HepG2 (cell line): Measurements from ENCODE around the gene RAB6A. TPM values are rescaled to one million over a fixed set of nuclear protein-coding genes. Genes with fewer than 3 reads are reported as not detected.

ENCODE experiments used
- ATF7-NPFF ChIP-seq: sonication (generic); formaldehyde crosslinking; IDR thresholded peaks from 2 replicates; pipeline ENCODE4 v1.8.1; 2023; ENCODE audit warnings: mild to moderate bottlenecking, low read depth, missing genetic modification reagents, moderate library complexity
- CREB3 ChIP-seq: sonication (generic); formaldehyde crosslinking; IDR thresholded peaks from 2 replicates; pipeline ENCODE4 v1.5.0; 2020; ENCODE audit warnings: missing genetic modification reagents
- ELF1 ChIP-seq: sonication (generic); formaldehyde crosslinking; IDR thresholded peaks from 2 replicates; pipeline ENCODE4 v1.4.0; 2020; ENCODE audit warnings: missing genetic modification reagents
- GTF3A ChIP-seq: sonication (generic); formaldehyde crosslinking; conservative IDR thresholded peaks from 2 replicates; pipeline ENCODE4 v1.4.0; 2020; ENCODE audit warnings: mild to moderate bottlenecking, missing genetic modification reagents
- HNRNPL ChIP-seq: fragments of 200-400 bp; formaldehyde crosslinking; IDR thresholded peaks from 2 replicates; pipeline ENCODE4 v1.6.1; 2017; ENCODE audit warnings: mild to moderate bottlenecking, low read depth, low read length
- IKZF4 ChIP-seq: sonication (generic); formaldehyde crosslinking; IDR thresholded peaks from 2 replicates; pipeline ENCODE4 v1.5.1; 2020; ENCODE audit warnings: borderline replicate concordance, mild to moderate bottlenecking, low read depth, missing genetic modification reagents; ENCODE audit errors: not compliant biosample characterization
- NFRKB ChIP-seq: fragments of 450-650 bp; IDR thresholded peaks from 2 replicates; pipeline ENCODE4 v1.6.1; 2017
- NFYB ChIP-seq: sonication (generic); formaldehyde crosslinking; IDR thresholded peaks from 2 replicates; pipeline ENCODE4 v1.4.0; 2020; ENCODE audit warnings: missing genetic modification reagents
- PRMT3 ChIP-seq: sonication (generic); formaldehyde crosslinking; IDR thresholded peaks from 2 replicates; pipeline ENCODE4 v1.8.1; 2022; ENCODE audit warnings: low read depth, mild to moderate bottlenecking, moderate library complexity, missing genetic modification reagents, borderline replicate concordance
- RFX1 ChIP-seq: fragments of 450-650 bp; IDR thresholded peaks from 2 replicates; pipeline ENCODE4 v1.6.1; 2017
- SIX1 ChIP-seq: sonication (generic); formaldehyde crosslinking; IDR thresholded peaks from 2 replicates; pipeline ENCODE4 v1.4.0; 2020; ENCODE audit warnings: missing genetic modification reagents, borderline replicate concordance
- SMARCC2 ChIP-seq: fragments of 450-650 bp; IDR thresholded peaks from 2 replicates; pipeline ENCODE4 v1.6.1; 2017; ENCODE audit warnings: antibody characterized with exemption, mild to moderate bottlenecking
- SYNCRIP ChIP-seq: fragments of 200-400 bp; formaldehyde crosslinking; IDR thresholded peaks from 2 replicates; pipeline ENCODE4 v1.6.1; 2018; ENCODE audit warnings: mild to moderate bottlenecking, low read depth, low read length; ENCODE audit not compliant: insufficient read depth
- ZBTB20 ChIP-seq: sonication (generic); formaldehyde crosslinking; IDR thresholded peaks from 2 replicates; pipeline ENCODE4 v1.8.1; 2023; ENCODE audit warnings: missing genetic modification reagents, low read depth, mild to moderate bottlenecking, borderline replicate concordance
- ZC3H4 ChIP-seq: sonication (generic); formaldehyde crosslinking; IDR thresholded peaks from 2 replicates; pipeline ENCODE4 v1.4.0; 2020; ENCODE audit warnings: missing genetic modification reagents, borderline replicate concordance
- ZFP36L1 ChIP-seq: sonication (generic); formaldehyde crosslinking; IDR thresholded peaks from 2 replicates; pipeline ENCODE4 v1.8.0; 2022; ENCODE audit warnings: mild to moderate bottlenecking, missing genetic modification reagents, moderate library complexity
- ZFY ChIP-seq: sonication (generic); formaldehyde crosslinking; IDR thresholded peaks from 2 replicates; pipeline ENCODE4 v1.4.0; 2020; ENCODE audit warnings: missing genetic modification reagents
- ZMAT3 ChIP-seq: sonication (generic); formaldehyde crosslinking; conservative IDR thresholded peaks from 2 replicates; pipeline ENCODE4 v1.7.0; 2021; ENCODE audit warnings: missing genetic modification reagents
- ZMYM4 ChIP-seq: sonication (generic); formaldehyde crosslinking; IDR thresholded peaks from 2 replicates; pipeline ENCODE4 v1.8.1; 2023; ENCODE audit warnings: mild to moderate bottlenecking, missing genetic modification reagents
- ZNF142 ChIP-seq: sonication (generic); formaldehyde crosslinking; IDR thresholded peaks from 2 replicates; pipeline ENCODE4 v1.4.0; 2020; ENCODE audit warnings: missing genetic modification reagents
- ZNF34 ChIP-seq: sonication (generic); formaldehyde crosslinking; IDR thresholded peaks from 2 replicates; pipeline ENCODE4 v1.4.0; 2020; ENCODE audit warnings: mild to moderate bottlenecking, missing genetic modification reagents, borderline replicate concordance
- ZNF496 ChIP-seq: sonication (generic); formaldehyde crosslinking; IDR thresholded peaks from 2 replicates; pipeline ENCODE4 v1.8.1; 2023; ENCODE audit warnings: mild to moderate bottlenecking, moderate library complexity, missing genetic modification reagents; ENCODE audit not compliant: insufficient replicate concordance
- ZNF543 ChIP-seq: sonication (generic); formaldehyde crosslinking; IDR thresholded peaks from 2 replicates; pipeline ENCODE4 v1.4.0; 2020; ENCODE audit warnings: mild to moderate bottlenecking, missing genetic modification reagents
- ZNF75D ChIP-seq: sonication (generic); formaldehyde crosslinking; IDR thresholded peaks from 2 replicates; pipeline ENCODE4 v1.8.1; 2023; ENCODE audit warnings: missing genetic modification reagents, mild to moderate bottlenecking, borderline replicate concordance
- ZSCAN21 ChIP-seq: sonication (generic); formaldehyde crosslinking; IDR thresholded peaks from 2 replicates; pipeline ENCODE4 v1.8.0; 2022; ENCODE audit warnings: mild to moderate bottlenecking, missing genetic modification reagents, moderate library complexity, borderline replicate concordance
- polyA plus RNA-seq, 8 experiments: library from polyadenylated mRNA; depleted of rRNA in 3 of 8; stranded (reverse) in 7 of 8; unstranded in 1 of 8; fragments of >200 nt; fragmentation: Illumina TruSeq in 4 of 8; extraction: Trizol in 4 of 8; gene quantifications; 2 replicates each; pipeline versions ENCODE4 v1.2.1 to v1.2.3, GENCODE V29; 2011 to 2016; ENCODE audit warnings: low read depth in 4 of 8, missing spikeins in 1 of 8, mixed read lengths in 1 of 8; ENCODE audit not compliant: insufficient read depth in 1 of 8
- total RNA-seq, 5 experiments: library from RNA; depleted of rRNA; stranded (reverse); fragments of >200 nt; fragmentation: Illumina TruSeq; extraction: Trizol; gene quantifications; 2 replicates each; pipeline ENCODE4 v1.2.3, GENCODE V29; 2016; ENCODE audit warnings: low read depth in 1 of 5

Gene RAB6A
- total and polyA plus RNA-seq, 2 of the 13 experiments (the other 11 are each of a cell fraction or from before 2014, with no cell fraction given): 74.3 to 121 TPM

GRCh38 chr11:73652046-73652730 lies 108.7 kb downstream of the RAB6A start (continued):
- TF ChIP-seq SYNCRIP (no peak), ATF7-NPFF (CRISPR knock-in tag) (no peak), ZSCAN21 (peak; percentile 39; the same call in 1 of the 2 replicates), ZNF34 (CRISPR knock-in tag) (no peak), ZNF543 (CRISPR knock-in tag) (peak; percentile 65; the same call in 1 of the 2 replicates), ZFY (CRISPR knock-in tag) (no peak; the same call in 1 of the 2 replicates), ZNF142 (CRISPR knock-in tag) (no peak), ELF1 (CRISPR knock-in tag) (no peak), RFX1 (peak; percentile 93), CREB3 (CRISPR knock-in tag) (no peak), PRMT3 (CRISPR knock-in tag) (no peak), ZMAT3 (CRISPR knock-in tag) (no peak), ZFP36L1 (CRISPR knock-in tag) (no peak), ZBTB20 (no peak; the same call in 1 of the 2 replicates), ZNF496 (CRISPR knock-in tag) (no peak), SIX1 (CRISPR knock-in tag) (no peak), ZC3H4 (CRISPR knock-in tag) (no peak), ZMYM4 (CRISPR knock-in tag) (peak; percentile 67; the same call in 1 of the 2 replicates), GTF3A (0 out of 2 replicates have a peak, but pooled peaks have one; percentile 46), IKZF4 (CRISPR knock-in tag) (no peak), NFRKB (no peak), HNRNPL (peak; percentile 34; the same call in 1 of the 2 replicates), ZNF75D (CRISPR knock-in tag) (no peak), NFYB (no peak), SMARCC2 (no peak)
